NCI-H1694 (cell line): ENCODE results near the gene CCL17.

ENCODE experiments used
- DNase-seq: peaks from one replicate; lab custom pipeline; 2025; lab: John Stamatoyannopoulos, UW

Gene CCL17

GRCh38 chr16:57377080-57377841 lies 27.3 kb upstream of the CCL17 start:
- DNase-seq, result no peak

- DNase-seq, result no peak
Observed at GRCh38 chr16:57379579-57379978, 25.0 kb upstream of the CCL17 start.

GRCh38 chr16:57380671-57381462 lies 23.7 kb upstream of the CCL17 start:
- no peak for DNase-seq

GRCh38 chr16:57381791-57382534 lies 22.6 kb upstream of the CCL17 start:
- no peak for DNase-seq

- DNase-seq, result no peak
Observed at GRCh38 chr16:57382535-57383275, 21.9 kb upstream of the CCL17 start.

- DNase-seq, result no peak
Observed at GRCh38 chr16:57383276-57384247, 21.0 kb upstream of the CCL17 start.

GRCh38 chr16:57384248-57385070 lies 20.1 kb upstream of the CCL17 start:
- no peak for DNase-seq

GRCh38 chr16:57385083-57385482 lies 19.5 kb upstream of the CCL17 start:
- no peak for DNase-seq

- DNase-seq, result no peak
Observed at GRCh38 chr16:57386381-57386951, 18.1 kb upstream of the CCL17 start.

GRCh38 chr16:57387598-57388354 lies 16.8 kb upstream of the CCL17 start:
- DNase-seq, result no peak

GRCh38 chr16:57388359-57389086 lies 16.0 kb upstream of the CCL17 start:
- no peak for DNase-seq

GRCh38 chr16:57389087-57389468 lies 15.5 kb upstream of the CCL17 start:
- no peak for DNase-seq

GRCh38 chr16:57390636-57391295 lies 13.8 kb upstream of the CCL17 start:
- DNase-seq, result no peak

GRCh38 chr16:57391300-57391699 lies 13.3 kb upstream of the CCL17 start:
- DNase-seq, result no peak

GRCh38 chr16:57391708-57392107 lies 12.9 kb upstream of the CCL17 start:
- DNase-seq, result no peak

GRCh38 chr16:57392694-57393093 lies 11.9 kb upstream of the CCL17 start:
- DNase-seq, result no peak

GRCh38 chr16:57394444-57394843 lies 10.1 kb upstream of the CCL17 start:
- no peak for DNase-seq

GRCh38 chr16:57395026-57395425 lies 9.5 kb upstream of the CCL17 start:
- DNase-seq, result no peak
